ENCODE results near the gene IL36RN.

DNA sequence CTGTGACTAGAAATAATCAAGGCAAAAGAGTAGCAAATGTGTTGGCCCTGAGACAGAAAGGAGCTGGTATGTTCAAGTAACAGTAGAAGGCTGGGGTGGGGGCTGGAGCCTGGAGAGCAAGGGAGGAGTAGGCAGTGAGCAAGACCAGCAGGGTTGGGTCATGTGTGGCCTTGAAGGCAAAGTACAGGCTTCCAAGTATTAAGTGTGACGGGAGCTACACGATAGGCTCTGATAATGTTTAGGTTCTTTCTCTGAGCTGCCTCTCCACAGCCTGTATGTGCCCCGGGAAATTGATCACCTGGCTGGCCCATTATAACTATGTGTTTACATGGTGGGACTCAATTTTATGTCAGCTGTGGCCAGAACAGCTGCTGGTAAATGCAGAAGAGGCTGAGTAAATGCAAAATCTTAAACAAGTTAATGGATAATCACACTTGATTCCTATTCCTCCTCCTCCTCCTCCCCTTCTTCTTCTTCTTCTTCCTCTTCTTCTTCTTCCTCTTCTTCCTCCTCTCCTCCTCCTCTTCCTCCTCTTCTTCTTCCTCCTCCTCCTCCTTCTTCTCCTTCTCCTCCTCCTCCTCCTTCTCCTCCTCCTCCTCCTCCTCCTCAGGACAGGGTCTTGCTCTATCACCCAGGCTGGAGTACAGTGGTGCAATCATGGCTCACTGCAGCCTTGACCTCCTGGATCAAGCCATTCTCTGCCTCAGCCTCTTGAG, 18.1 kb downstream of the IL36RN start:
- TF ChIP-seq, protein P1, sequence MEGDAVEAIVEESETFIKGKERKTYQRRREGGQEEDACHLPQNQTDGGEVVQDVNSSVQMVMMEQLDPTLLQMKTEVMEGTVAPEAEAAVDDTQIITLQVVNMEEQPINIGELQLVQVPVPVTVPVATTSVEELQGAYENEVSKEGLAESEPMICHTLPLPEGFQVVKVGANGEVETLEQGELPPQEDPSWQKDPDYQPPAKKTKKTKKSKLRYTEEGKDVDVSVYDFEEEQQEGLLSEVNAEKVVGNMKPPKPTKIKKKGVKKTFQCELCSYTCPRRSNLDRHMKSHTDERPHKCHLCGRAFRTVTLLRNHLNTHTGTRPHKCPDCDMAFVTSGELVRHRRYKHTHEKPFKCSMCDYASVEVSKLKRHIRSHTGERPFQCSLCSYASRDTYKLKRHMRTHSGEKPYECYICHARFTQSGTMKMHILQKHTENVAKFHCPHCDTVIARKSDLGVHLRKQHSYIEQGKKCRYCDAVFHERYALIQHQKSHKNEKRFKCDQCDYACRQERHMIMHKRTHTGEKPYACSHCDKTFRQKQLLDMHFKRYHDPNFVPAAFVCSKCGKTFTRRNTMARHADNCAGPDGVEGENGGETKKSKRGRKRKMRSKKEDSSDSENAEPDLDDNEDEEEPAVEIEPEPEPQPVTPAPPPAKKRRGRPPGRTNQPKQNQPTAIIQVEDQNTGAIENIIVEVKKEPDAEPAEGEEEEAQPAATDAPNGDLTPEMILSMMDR (IDR thresholded peaks at IDR 0.05; ENCODE audit: low read depth, low read length), result no peak
- TF ChIP-seq EZH2phosphoT487 (IDR thresholded peaks at IDR 0.05; ENCODE audit: low read depth), result no peak
